H4 (cell line): ENCODE data around the gene JAZF1. TPM values are rescaled to one million over a fixed set of nuclear protein-coding genes. Genes with fewer than 3 reads are reported as not detected.
"Not testable (repeated sequence)": the region's sequence is repeated elsewhere in the genome, so short reads cannot be mapped to it uniquely, and the experiment has no call there.

Source experiments
- DNase-seq: peaks from one replicate; pipeline ENCODE4 v3.0.0-alpha.2; 2015; ENCODE audit warnings: low spot score
- total RNA-seq: library from RNA; depleted of rRNA; stranded (reverse); fragments of >200 nt; shearing (Covaris generic); gene quantifications from 2 replicates; pipeline ENCODE4 v1.2.3, GENCODE V29; 2014

Gene JAZF1
- total RNA-seq, 1 experiment from 2014 or later, result 20.6 TPM

DNA sequence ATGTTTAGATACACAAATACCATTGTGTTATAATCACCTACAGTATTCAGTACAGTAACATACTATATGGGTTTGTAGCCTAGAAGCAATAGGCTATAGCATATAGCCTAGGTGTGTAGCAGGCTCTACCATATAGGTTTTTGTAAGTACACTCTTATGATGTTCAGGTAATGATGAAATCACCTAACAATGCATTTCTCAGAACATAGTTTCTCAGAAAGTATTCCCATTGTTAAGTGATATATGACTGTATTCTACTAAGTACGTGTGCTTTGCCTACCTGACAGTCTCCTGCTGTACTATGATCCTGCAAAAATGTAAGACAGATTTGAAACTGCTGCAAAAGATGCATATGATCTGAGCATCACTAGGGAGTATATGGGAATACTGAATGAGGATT, 137.9 kb downstream of the JAZF1 start:
- DNase-seq, result no peak

GRCh38 chr7:28041508-28042314, 138.9 kb downstream of the JAZF1 start:
- no peak for DNase-seq

DNA sequence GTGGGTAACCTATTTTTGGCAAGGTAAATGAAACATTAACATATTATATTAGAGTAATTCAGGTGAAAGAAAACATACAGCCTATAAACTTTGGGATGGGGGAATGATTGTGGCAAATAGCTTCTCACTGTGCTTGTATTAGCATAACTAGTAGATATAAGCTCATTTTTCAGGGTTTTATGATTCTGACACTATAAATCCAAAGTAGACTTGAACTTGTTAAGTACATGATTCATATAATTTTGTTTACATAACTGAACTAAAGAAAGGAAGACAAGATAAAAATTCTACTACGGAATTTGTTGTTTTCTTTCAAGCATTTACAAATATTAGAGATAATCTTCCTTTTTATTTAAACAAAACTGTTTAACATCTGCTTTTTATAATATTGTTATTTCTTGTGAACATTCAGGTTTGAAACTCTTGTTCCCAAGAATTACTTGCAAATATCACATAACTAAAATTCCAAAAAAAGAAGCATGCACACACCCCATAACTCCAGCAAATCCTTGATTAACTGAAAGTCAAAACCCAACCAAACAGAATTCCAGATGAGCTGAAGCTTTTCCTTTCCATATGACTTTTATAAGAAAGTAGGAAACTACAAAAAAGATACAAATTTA, 142.3 kb downstream of the JAZF1 start:
- no peak for DNase-seq

GRCh38 chr7:28037220-28038010, 143.2 kb downstream of the JAZF1 start:
- DNase-seq, result peak; percentile 99

GRCh38 chr7:28036696-28037095, 143.9 kb downstream of the JAZF1 start:
- peak; percentile 43 for DNase-seq

DNA sequence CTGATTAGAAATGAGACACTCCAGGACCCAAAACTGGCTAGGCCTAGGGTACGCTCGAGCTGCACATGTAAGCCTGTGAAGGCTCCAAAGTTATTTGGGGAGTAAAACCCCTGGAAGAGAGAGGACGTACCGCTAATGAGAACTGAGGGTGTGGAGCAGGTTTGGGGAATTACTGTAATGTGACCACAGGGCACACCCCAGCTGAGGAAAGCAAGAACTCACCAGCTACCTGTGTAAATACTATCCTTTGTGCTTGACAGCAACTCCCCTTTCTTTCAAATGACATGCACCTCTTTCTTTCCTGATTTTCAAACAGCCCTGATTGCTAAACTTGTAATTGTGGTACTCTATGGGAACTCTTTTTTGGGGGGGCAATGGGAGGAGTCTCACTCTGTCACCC, 147.2 kb downstream of the JAZF1 start:
- DNase-seq, result peak; percentile 9

GRCh38 chr7:28032738-28033380, 147.7 kb downstream of the JAZF1 start:
- DNase-seq, result peak; percentile 21

GRCh38 chr7:28029051-28029450, 151.5 kb downstream of the JAZF1 start:
- no peak for DNase-seq

DNA sequence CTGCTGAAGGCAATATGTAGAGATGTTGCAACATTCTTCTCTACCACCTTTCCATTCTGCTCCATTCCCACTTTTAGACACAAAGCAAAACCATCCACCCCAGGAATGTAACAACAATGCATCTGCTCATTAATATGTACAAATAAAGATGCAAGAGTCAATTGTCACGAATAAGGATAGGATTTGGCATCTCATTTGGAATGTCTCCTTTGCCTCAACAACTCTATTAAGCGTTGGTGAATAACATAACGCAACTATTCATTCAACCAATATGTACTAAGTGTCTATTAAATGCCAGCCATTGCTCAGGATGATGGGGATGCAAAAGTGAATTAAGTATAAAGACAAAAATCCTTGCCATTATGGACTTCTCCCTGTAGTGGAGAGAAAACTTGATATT, 152.1 kb downstream of the JAZF1 start:
- DNase-seq, result no peak

GRCh38 chr7:28026237-28026636, 154.4 kb downstream of the JAZF1 start:
- DNase-seq, result no peak

GRCh38 chr7:28024786-28025334, 155.7 kb downstream of the JAZF1 start:
- DNase-seq, result no peak

GRCh38 chr7:28020302-28020940, 160.2 kb downstream of the JAZF1 start:
- peak; percentile 95 for DNase-seq

- no peak for DNase-seq
These were observed 161.6 kb downstream of the JAZF1 start for GRCh38 chr7:28018856-28019465.

DNA sequence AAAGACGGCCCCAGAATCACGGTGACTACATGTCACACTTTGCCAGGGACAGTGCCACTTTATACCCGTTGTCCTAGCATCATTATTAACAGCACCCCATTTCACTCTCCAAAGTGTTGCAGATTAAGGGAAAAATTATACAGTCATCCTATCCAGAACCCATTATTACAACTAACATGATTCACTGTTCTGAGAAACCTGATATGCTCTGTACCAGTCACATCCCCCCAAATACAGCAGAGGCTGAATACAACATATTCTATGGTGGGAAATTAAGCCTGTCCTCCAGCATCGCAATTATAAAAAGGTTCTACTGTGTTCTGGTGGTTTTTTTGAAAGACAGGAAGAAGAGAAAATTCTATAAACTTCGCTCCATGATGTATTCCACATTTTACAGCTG, 162.1 kb downstream of the JAZF1 start:
- no peak for DNase-seq

GRCh38 chr7:28018020-28018419, 162.6 kb downstream of the JAZF1 start:
- DNase-seq, result no peak

DNA sequence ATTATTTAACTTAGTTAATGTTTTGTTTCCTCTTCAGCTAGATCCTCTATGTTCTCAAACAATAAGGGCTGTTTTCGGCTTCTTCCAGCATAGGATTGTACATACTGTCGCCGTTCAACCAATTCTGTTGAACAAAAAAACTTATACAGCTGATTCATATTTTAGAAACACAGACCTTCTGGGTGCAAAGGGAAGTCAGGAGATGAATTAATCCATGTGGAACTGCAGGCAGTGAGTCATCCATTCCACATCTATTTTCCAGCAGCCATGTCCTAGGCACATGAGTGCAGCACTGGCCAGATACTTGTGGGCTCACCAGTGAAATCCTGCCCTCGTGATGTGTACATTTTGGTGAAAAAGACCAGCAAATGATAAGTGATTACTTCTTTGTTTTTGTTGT, 163.2 kb downstream of the JAZF1 start:
- no peak for DNase-seq

DNA sequence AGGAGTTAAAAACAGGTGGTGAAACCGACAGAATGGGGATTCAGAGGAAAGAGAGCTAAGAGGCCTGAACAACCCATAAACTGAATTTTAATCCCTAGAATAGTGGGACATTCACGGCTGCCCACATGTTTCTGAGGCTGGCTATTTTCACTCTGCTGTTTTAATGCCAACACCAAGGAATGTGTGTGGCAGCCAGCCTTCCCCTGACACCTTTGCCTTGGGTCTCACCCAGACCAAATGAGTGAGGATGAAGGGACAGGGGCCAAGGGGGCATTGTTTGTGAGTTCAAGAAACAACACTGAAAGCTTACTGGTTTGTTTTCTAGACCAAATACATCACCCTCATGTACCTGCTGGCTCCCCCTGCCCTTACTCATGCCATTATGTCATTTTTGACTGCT, 164.3 kb downstream of the JAZF1 start:
- no peak for DNase-seq

DNA sequence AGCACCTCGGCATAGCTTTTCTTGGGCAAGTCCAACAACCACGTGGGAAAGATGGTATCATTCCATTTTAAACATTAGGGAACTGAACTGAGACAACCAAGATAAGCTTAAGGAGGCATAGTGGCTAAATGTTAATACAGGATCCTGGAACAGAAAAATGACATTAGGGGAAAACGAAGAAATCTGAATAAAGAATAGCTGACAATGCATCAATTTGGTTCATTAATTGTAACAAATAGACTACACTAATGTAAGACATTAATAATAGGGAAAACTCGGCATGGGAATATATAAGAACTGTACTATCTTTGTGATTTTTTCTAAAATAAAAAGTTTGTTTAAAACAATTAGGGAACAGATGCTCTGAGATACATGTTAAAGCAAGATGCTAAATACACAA, 165.4 kb downstream of the JAZF1 start:
- no peak for DNase-seq

DNA sequence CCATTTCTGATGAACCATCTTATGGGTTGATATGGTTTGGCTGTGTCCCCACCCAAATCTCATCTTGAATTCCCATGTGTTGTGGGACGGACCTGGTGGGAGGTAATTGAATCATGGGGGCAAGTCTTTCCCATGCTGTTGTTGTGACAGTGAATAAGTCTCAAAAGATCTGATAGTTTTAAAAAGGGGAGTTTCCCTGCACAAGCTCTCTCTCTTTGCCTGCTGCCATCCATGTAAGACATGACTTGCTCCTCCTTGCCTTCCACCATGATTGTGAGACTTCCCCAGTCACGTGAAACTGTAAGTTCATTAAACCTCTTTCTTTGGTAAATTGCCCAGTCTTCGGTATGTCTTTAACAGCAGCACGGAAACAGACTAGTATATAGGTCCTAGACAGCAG, 166.3 kb downstream of the JAZF1 start:
- not testable (repeated sequence) for DNase-seq

DNA sequence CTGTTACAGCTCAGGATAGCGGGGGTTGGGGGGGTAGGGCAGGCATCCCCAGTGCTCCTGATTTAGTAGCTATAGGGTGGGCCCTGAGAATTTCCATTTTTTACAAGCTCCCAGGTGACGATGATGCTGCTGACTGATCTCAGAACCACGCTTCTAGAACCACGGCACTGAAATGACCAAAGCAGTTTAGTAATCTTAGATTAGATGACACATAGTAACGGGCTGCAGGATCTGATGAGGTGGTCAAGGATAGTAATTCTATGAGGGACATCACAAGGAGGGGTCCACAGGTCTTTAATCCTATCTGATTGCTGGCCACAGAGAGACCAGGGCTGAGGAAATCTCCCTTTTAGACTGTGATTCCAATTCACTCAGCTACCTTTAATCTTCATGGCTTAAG, 167.2 kb downstream of the JAZF1 start:
- no peak for DNase-seq

GRCh38 chr7:28013019-28013418, 167.6 kb downstream of the JAZF1 start:
- no peak for DNase-seq
